ENCODE results near the gene CD163. TPM values are rescaled to one million over a fixed set of nuclear protein-coding genes. Genes with fewer than 3 reads are reported as not detected.

The CD163 gene
- total RNA-seq, 2 donors from 2014 or later, result 19.4 to 85.6 TPM

DNA sequence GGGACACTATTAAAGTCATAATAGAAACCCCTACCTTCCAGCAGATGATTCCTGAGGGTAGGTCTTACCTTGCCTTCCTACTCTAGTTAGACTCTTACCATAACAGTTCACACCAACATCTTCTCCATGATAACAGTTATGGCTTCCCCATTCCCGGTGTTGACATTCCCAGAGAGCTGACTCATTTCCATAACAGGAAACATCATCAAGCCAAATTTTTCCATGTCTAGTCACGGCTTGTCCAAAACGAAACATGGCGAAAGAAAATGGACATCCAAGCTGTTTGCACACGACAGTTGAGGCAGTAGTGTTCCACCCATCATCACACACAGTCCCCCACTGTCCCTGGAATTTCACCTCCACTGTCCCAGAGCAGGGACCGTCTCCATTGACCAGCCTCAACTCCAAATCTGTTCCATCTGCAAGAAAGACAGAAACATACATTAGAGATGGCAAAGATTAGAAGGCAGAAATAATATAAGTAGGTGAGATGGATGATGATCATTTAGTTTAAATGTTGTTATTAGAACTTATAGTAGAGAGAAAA, 70.2 kb downstream of the CD163 start:
- H3K9me3 ChIP-seq, result no peaks in the 10 kb centered on the region
- H3K27ac ChIP-seq, result no peak overlapping the region
- no peaks in the 10 kb centered on the region for H3K36me3 ChIP-seq (replicated peaks in 1 of 2; ENCODE audit: insufficient read depth in 1 of 2, low read depth in 2 of 2)
- no peaks in the 10 kb centered on the region for H3K4me1 ChIP-seq
- H3K27me3 ChIP-seq, result no peaks in the 10 kb centered on the region
- DNase-seq, result no peak
- 66 to 73% methylated on average over 6 of the region's 6 CpGs for WGBS, 2 donors
- no peak for ATAC-seq
- intact Hi-C loops (cut with DNase I), result no loop called here
- no peak overlapping the region for H3K4me3 ChIP-seq
- TF ChIP-seq, protein P1, sequence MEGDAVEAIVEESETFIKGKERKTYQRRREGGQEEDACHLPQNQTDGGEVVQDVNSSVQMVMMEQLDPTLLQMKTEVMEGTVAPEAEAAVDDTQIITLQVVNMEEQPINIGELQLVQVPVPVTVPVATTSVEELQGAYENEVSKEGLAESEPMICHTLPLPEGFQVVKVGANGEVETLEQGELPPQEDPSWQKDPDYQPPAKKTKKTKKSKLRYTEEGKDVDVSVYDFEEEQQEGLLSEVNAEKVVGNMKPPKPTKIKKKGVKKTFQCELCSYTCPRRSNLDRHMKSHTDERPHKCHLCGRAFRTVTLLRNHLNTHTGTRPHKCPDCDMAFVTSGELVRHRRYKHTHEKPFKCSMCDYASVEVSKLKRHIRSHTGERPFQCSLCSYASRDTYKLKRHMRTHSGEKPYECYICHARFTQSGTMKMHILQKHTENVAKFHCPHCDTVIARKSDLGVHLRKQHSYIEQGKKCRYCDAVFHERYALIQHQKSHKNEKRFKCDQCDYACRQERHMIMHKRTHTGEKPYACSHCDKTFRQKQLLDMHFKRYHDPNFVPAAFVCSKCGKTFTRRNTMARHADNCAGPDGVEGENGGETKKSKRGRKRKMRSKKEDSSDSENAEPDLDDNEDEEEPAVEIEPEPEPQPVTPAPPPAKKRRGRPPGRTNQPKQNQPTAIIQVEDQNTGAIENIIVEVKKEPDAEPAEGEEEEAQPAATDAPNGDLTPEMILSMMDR (IDR thresholded peaks at IDR 0.05), result no peak
- no peak for TF ChIP-seq POLR2A (IDR thresholded peaks at IDR 0.05)

DNA sequence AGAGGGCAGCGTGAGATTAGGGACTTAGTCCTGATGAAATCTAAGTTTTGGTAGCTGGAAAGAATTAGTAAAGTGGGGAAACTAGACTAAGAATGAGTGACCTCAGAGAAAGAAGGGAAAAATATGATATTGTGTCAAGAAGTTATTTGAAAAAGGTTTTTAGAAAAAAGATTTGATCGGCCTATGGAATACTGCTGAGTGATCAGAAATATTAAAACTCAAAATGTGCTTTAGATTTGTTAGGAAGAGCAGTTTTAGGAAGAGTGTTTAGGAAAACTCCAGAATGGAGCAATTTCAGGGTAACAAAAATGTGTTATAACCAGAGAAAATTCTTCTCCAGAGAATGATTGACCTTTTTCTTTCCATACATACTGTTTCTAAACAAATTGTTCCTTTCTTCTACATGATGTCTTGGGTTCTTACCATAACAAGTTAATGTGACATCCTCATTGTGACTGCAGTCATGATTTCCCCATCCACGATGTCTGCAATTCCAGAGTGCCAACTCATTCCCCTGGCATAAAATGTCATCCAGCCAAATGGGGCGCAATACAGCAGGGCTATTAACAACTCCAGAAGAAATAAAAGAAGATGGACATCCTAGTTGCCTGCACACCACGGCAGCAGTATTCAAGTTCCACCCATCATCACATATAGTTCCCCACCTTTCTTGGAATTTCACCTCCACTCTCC, 71.4 kb downstream of the CD163 start:
- no peaks in the 10 kb centered on the region for H3K9me3 ChIP-seq
- H3K27ac ChIP-seq, result no peak overlapping the region
- no peaks in the 10 kb centered on the region for H3K36me3 ChIP-seq (replicated peaks in 1 of 2; ENCODE audit: insufficient read depth in 1 of 2, low read depth in 2 of 2)
- WGBS, 2 donors, result 69 to 74% methylated on average over 5 of the region's 5 CpGs
- H3K4me3 ChIP-seq, result no peak overlapping the region
- TF ChIP-seq POLR2A (IDR thresholded peaks at IDR 0.05), result no peak
- TF ChIP-seq, protein P1 (IDR thresholded peaks at IDR 0.05), result no peak
- DNase-seq, result no peak
- no peaks in the 10 kb centered on the region for H3K27me3 ChIP-seq
- ATAC-seq, result no peak
- intact Hi-C loops (cut with DNase I), result no loop called here
- H3K4me1 ChIP-seq, result no peaks in the 10 kb centered on the region

Other genes with a start within 250 kb of the CD163 start
- gene ACSM4, start 199.7 kb downstream of the CD163 start, total RNA-seq, result not detected
- gene CD163L1, start 59.6 kb downstream of the CD163 start, total RNA-seq, result 1 to 10 TPM in 1 of 2 donors, under 1 TPM in 1; under 0.01 to 1.6 TPM
- under 1 TPM in 1 of 2 donors, not detected in 1; 0.52 TPM for gene APOBEC1, start 162.1 kb upstream of the CD163 start, total RNA-seq
- not detected for gene GDF3, start 192.0 kb upstream of the CD163 start, total RNA-seq
- gene DPPA3, start 207.7 kb upstream of the CD163 start, total RNA-seq, result not detected
- gene CLEC4C, start 243.6 kb upstream of the CD163 start, total RNA-seq, result not detected